Hindlimb muscle (tissue), 1 donor: ENCODE data around the gene SLC22A13. TPM values are rescaled to one million over a fixed set of nuclear protein-coding genes. Genes with fewer than 3 reads are reported as not detected.
"Not testable (repeated sequence)": the region's sequence is repeated elsewhere in the genome, so short reads cannot be mapped to it uniquely, and the experiment has no call there.

Source experiments
- DNase-seq: peaks from one replicate; pipeline ENCODE4 v3.0.0-alpha.2; 2013
- polyA plus RNA-seq: library from polyadenylated mRNA; unstranded; fragments of 120-200 nt; gene quantifications from one replicate; pipeline ENCODE4 v1.2.1, GENCODE V29; 2013; ENCODE audit not compliant: insufficient read length

Gene SLC22A13
- polyA plus RNA-seq, 1 donor: 0.18 TPM

DNA sequence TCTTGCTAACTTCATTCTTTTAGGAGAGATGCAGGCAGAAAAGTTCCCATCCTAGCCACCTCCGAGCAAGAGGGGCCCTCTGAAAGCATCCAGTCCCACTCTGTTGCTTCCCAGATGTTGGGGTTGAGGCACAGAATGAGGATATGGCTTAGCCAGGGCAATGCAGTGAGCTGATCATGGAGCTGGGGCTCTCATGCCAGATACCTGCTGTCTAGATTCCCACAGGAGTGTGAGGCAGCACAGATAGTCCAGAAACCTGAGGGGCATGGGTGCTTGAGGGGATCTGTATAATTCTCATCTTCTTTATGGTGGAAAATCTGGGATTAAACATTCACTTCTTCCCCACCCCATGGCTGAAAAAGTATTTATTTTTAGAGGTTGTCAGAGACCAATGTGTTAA lies 1.2 kb downstream of the SLC22A13 start:
- no peak for DNase-seq

DNA sequence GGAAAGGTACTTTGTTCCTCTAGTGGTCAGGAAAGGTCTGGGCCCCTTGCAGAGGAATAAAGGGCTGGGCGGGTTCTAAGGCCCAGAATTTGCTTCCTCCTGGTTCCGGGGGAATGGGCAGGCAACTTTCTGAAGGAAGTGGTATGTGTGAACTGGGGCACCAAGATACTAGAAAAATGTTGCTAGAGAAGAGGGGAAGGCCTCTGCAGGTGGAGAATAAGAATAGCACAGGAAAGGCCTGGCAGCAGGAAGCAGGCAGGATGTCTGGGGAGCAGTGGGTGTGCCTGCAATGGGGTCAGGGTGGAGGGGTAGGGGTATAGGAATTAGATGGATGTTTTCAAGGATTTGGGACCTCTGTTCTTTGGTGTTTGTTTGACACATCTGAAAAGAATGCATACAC lies 2.0 kb downstream of the SLC22A13 start:
- no peak for DNase-seq

DNA sequence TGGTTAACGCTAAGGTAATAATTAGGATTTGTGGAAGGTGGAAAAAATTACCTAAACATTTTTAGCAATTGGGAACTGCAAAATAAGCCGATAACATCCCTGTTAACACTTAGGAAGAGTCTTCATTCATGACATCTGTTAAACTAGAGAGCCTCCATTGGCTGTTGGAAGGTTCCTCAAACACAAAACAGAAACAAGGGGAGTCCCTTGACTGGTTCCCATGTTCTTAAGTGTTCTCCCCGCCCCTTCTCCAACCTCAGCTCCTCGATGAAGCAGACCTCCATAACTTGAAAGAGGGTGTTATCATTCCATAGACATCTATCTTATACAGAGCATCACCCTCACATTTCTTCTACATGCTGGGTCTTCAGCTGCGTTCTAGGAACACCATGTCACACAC lies 2.5 kb downstream of the SLC22A13 start:
- DNase-seq: no peak

DNA sequence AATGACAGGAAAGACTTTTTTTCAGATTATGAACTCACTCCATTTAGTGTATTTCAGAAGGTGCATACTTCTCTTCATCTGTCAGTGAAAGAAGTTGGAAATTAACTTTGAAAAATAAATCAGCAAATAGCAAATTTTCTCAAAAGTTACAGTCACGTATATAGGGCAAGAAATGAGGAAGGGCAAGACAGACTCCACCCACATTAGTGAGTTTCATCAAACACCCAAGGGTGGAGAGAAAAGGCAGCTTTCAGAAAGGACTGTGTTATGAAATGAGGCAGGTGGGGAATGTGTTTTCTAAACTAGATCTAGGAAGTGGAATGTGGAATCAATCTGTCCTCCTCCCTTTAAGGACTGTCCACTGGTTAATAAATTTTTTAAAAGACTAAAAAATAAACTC lies 2.9 kb downstream of the SLC22A13 start:
- DNase-seq: no peak

DNA sequence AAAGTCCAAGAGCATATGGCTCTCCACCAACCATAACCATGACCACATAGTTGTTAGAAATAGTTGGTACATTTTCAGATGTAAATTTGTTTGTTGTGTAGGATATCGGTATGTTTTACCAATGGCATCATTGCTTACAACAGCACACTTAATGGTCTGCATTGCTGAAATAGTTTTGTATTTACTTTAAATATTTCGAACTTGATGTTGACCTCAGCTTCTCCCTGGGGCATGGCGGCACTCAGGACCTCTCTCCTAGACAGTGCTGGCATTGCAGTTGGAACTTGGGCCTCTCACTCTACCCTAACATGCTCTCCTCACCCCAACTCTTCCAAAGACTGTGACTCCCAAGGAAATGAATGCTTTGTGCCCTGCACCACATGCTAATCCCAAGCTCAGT lies 5.0 kb downstream of the SLC22A13 start:
- DNase-seq: no peak

DNA sequence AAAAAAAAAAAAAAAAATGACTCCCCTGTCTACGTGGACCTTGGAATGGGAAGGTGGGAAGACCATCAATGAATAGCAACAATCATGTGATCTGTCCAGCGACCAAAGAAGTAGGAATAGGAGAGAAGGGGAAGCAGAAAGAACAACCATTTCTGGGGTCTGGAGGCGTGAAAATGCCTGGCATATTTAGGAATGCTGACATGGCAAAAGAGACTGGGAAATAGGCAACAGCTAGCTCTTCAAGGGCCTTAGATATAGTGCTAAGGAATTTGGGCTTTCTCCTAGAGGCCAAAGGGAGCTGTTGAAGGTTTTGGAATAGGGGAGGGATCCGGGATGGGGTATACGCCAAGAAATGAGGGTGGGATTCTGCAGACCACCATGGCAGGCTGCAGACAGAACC lies 5.9 kb downstream of the SLC22A13 start:
- DNase-seq: no peak

DNA sequence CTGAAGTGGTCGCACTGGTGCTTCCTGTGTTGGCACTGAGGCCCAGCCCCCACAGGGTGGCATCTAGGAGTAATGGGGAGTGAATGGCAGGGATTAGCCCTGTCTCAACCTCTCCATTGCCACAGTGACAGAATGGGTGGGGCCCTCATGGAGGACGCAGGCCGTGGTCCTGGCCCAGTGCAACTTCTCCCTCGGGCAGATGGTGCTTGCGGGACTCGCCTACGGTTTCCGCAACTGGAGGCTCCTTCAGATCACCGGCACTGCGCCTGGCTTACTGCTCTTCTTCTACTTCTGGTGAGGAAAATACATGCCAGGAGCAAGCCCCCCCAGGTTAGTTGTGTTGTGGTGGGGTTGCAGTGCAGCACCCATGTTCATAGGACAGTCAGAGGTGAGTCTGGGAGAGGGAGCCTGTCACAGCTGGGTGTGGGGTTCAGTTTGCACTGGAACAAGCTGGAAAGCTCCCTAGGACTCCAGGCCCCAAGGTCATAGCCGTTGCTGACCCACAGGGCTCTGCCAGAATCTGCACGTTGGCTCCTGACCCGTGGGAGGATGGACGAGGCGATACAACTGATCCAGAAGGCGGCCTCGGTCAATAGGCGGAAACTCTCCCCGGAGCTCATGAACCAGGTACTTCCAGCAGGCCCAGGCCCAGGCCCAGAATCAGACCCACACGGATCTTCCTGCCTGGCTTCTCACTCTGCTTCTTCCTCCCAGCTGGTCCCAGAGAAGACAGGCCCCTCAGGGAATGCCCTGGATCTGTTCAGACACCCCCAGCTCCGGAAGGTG lies 9.4 kb downstream of the SLC22A13 start:
- DNase-seq: no peak

DNA sequence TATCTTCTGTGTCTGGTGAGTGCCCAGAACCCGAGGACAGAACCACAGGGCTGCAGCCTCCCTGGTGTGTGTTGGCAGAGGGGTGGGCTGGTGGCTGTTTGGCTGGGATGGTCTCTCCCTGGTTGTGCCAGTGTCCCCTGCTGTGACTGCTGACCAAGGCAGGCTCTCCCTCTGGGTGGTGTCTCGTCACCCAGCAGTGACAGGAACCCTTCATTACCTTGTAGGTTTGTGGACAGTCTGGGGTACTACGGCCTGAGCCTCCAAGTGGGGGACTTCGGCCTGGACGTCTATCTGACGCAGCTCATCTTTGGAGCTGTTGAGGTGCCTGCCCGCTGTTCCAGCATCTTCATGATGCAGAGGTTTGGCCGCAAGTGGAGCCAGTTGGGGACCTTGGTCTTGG lies 10.0 kb downstream of the SLC22A13 start:
- no peak for DNase-seq

DNA sequence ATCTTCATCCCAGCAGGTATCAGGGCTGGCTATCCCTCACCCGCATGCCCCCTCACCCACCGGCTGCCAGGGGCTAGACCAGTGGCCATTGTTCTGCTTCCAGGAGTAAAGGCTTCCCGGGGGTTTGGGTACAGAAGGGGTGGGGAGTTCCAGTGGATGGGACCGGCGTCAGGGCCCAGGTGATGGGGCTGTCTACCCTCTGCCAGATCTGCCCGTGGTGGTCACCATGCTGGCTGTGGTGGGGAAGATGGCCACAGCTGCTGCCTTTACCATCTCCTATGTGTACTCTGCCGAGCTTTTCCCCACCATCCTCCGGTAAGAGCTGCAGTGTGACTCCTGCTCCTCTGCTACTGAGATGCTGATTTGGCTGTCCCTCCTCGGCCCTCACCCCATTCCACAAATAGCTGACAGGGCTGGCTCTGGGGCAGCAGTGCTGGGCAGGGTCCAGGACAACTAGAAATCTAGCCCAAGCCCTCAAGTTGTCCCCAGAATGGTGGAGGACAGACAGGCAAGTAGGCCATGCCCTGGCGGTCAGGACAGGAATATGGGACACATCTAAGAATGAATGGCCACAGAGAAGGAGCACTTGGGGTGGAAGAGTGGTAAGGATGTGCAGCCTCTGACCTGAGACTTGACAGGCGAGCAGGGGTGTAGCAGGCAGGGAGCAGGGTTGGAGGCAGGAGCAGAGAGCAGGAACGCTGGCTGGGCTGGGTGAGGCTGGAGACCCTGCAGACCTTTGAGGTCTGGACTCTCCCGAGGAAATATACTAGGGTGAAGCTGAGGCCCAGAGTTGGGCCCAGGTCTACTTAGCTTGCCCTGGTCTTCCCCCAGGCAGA lies 10.7 kb downstream of the SLC22A13 start:
- no peak for DNase-seq

DNA sequence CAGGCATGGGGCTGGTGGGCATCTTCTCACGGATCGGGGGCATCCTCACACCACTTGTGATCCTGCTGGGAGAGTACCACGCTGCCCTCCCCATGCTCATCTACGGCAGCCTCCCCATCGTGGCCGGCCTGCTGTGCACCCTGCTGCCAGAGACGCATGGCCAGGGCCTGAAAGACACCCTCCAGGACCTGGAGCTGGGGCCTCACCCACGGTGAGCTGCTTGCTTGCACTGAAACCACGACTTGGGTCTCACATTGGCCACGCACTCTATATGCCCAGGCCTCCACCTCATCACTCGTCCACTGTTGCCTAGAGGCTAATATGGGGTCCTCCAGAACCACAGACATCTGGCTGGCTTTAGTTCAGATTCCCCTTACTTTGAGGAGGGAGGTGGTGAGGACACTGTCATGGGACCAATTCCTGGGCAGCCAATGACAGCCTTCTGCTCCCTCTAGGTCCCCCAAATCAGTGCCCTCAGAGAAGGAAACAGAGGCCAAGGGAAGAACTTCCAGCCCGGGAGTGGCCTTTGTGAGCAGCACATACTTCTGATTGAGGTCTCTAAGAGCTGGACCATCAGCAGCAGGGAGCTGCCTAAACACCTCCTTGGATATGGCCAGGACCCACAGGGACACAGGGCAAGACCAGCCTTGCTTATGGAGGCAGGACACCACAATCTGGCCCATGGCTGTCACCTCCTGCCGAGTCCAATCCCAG lies 11.5 kb downstream of the SLC22A13 start:
- DNase-seq: no peak

DNA sequence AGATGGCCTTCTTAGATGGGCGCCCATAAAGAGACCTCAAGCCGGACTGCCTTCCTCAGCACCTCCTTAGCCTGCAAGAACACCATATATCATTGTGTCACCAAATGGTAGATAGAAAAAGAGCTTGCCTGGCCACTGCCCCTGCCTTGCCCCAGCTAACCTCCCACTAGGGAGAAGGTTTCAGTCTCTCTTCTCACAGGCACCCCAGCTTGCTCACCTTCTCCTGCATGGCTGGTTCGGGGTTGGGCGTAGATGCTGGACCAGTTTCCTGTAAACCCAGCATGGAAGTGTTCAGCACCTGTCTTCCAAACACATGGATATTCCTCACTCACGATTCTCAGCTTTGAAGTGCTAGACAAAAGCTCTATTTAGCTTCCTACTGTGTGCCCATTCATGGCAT lies 13.2 kb downstream of the SLC22A13 start:
- no peak for DNase-seq

DNA sequence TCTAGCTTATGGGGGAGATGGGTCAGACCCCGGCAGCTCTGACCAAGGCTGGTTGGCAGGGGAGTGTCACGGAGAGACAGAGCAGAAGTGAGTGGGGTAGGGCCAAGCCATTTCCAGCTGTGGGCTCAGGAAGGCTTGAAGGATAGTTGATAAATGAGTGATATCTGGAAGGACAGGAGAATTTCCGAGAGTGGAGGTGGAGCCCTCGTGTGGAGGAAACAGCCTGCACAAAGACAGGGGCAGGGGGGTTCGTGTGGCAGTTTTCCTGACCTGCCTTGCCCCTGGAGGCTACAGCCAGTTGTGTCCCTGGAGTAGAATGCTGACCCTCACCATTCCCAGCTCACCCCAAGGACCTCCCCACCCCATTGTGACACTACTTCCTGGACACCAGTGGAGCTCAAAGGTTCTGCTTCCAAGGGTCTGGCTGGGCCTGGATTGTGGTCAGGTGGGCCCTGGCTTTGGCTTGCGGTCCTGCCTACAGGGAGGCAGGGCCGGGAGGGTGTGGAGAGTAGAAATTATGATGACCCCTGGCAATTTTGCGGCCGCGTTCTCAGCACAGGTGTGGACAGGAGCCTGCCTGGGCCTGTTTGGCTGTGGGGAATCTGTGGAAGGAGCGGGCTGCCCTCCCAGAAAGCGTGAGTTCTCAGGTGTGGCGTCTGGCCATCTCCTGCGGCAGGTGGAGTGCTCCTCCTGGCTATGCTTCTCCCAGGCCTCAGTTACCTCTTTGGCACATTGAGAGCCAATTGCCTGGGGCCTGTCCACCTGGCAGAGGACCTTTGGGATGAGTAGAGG lies 16.5 kb downstream of the SLC22A13 start, which contains the start of gene SLC22A14:
TSS of gene SLC22A14 (plus strand) at position 400 of the 792 bp plus-strand sequence. CDS start 23,733 bp downstream, outside the sequence.
- no peak for DNase-seq

DNA sequence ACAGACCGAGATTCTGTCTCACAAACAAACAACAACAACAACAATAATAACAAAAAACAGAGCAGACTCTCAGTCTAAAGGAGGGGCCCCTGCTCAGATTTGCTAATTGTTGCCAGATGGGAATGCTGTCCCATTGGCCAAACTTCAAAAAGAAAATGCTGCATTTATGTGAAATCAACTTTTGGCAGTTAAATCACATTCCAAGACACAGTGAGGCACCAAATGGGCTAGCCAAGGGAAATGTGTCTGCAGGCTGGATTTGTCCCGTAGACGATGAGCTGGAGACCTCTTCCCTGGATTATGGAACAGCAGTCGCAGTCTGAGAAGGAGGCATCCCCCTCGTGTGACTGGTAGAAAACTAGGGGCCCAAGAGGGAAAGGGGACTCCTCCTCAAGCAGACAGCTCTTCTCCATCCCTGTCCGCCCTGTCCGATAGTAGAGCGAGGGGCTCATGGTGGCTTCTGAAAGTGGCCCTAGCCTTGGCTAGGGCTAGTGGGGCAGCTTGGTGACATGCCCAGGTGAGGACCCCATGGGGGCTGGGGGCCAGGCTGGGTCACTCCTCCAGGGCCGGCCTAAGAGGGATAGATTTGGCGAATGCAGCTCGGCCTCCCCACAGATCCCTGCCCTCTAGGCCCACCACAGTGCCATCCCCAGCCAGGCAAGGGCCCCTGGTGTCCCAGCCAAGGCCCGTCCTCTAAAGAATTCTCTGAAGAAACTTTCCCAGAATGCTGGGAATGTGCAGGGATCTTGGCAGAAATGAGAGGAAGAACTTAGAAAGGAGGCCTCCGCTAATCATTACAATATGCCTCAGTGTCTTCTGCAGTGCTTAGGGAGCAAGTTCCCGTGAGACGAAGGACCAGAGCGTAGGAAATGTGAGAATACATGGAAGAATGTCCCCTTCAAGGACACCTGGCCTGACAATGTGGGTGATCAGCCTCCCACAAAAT lies 18.5 kb downstream of the SLC22A13 start:
- DNase-seq: no peak

DNA sequence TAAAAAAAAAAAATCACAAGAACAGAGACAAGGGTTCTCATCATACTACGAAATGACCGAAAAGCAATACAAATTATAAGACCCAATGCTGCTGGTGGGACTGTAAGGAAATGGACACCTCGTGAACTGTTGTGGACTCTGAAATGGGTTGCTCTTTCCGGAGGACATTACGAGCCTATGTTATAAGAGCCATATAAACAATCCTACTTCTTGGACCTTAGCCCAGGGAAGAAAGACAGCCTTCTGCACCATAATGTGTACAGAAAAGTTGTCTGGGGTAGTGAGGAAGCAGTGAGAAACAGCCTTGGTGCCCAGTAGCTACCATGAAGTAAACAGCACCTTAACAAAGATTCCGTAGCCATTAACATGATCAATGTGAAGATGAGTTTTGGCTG lies 19.1 kb downstream of the SLC22A13 start:
- DNase-seq: no peak

DNA sequence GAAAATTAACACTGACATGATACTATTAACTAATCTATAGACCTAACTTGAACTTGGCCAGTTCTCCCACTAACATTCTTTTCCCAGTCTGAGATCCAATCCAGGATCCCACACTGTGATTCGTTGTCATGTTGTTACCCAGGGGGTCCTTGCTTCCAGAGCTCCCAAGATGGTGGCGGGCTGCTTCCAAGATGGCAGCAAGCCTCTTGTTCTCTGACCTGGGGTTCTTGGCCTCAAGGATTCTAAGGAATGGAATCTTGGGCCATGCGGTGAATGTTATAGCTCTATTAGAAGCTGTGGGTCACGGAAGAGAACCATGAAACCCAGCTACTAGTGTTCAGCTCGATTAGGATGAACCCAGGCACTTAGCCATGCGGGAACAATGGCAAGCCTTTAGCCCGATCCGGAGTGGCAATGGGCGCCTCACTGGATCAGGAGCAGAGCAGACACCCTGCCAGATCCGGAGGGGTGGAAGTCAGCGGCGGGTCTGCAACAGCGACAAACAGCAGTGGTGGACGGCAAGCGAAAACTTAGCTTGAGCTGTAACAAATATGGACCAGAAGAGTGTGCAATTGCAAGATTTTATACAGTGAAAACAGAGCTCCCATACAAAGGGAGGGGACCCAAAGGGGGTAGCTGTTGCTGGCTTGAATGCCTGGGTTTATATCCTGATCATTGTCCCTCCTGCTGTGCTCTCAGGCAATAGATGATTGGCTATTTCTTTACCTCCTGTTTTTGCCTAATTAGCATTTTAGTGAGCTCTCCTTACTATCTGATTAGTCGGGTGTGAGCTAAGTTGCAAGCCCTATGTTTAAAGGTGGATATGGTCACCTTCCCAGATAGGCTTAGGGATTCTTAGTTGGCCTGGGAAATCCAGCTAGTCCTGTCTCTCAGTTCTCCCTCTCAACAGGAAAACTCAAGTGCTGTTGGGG lies 23.9 kb downstream of the SLC22A13 start:
- not testable (repeated sequence) for DNase-seq

DNA sequence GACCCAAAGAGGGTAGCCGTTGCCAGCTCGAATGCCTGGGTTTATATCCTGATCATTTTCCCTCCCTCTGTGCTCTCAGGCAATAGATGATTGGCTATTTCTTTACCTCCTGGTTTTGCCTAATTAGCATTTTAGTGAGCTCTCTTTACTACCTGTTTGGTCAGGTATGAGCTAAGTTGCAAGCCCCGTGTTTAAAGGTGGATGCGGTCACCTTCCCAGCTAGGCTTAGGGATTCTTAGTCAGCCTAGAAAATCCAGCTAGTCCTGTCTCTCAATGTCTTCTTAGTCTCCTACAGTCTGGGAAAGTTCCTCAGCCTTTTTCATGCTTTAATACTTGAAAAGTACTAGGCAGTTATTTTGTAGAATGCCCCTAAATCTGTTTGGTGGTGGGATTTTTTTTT lies 31.4 kb downstream of the SLC22A13 start:
- not testable (repeated sequence) for DNase-seq

DNA sequence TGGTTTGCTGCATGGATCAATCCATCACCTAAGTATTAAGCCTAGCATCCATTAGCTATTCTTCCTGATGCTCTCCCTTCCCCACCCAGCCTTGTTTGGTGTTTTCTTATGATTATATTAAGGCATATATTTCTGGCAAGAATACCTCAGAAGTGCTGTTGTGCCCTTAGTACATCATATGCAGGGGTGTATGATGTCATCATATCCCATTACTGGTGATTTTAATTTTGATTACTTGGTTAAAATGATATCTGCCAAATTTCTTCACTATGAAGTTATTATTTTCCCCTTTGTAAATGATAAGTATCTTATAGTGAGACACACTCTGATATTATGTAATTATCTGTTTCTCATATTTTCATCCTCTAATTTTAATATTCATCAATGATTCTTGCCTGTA lies 31.9 kb downstream of the SLC22A13 start:
- DNase-seq: no peak

DNA sequence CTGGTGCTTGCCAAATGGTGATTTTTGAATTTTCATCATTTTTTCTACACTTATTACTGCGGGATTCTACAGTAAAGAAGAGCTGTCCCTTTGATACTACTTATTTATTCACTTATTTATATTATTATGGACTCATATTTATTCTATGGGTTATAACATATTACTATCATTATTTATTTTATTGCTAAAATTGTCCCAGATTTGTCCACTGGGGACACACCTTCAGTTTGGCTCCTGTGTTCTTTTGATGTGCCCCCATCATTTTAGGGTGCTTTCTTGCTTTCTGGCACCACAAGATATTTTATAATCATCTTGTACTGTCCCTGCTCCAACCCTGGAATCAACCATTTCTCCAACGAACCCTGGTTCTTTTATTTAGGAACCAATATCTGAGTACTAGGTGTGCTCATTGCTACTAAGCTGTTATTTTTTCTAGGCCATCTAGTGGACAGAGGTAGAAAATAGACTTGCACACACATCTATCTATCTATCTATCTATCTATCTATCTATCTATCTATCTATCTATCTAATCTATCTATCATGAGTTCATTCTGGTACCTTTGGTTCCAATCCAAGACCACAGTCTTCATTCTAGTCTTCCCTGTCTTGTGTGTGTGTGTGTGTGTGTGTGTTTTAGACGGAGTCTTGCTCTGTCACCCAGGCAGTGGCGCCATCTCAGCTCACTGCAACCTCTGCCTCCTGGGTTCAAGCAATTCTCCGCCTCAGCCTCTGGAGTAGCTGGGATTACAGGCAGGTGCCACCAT lies 32.5 kb downstream of the SLC22A13 start:
- DNase-seq: no peak

DNA sequence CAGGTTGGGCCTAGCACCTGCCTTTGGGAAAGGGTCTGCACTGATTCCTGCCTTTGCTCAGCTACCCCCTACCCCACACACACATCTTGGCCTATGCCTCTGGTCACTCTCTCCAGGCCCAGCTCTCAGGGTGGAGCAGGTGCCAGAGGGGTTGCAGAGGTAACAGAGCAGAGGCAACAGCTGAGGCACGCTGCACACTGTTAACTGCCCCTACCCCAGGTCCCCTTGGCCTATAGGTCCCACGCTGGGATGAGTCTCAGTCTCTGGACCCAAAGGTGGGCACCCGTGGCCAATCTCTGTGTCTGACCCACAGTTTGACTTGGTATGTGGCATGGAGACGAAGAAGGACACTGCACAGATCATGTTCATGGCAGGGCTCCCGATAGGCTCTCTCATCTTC lies 41.3 kb downstream of the SLC22A13 start:
- DNase-seq: no peak
